Measurements from ENCODE around the gene WDR27.
"Not testable (repeated sequence)": the region's sequence is repeated elsewhere in the genome, so short reads cannot be mapped to it uniquely, and the experiment has no call there.

WDR27 gene

DNA sequence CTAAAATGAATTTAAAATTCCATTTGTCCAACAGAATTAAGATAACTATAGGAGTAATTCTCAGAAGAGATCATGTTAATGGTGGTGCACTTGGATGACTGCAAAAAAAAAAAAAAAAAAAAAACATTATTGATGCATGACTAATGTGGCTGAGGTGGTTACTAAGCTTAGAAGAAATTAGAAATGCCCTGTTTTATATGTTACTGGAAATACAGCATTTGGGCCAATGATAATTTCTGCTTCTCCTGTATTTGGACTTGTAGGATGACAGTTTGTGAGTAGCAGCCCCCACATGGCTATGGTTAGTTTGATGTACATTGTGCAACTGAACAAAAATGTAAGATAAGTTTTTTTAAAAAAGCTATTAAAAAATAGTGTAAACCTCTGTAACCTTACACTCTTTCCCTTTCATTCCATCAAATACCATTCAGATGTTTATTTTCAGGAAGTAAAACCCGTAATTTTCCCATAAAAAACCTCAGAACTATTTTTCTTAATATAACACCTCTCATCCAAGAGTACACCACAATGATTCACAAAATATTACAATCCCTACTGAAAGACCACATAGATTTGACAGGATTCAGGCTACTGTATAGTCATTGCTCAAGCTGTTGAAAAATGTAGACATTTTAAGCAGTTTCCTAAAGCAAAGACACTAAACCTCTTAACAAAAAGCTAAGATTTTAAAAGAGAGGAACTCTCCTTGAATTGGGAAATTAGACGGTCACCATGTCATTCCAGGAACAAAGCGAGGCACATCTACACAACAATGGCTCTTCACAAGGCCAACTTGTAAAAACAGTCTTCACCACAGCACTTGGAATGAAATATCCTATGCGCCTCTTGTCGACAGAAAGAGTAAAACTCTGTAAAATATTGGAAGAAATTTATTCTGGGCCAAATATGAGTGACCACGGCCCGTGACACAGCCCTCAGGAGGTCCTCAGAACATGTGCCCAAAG is 83.0 kb downstream of the WDR27 start:
- in situ Hi-C loops (cut with MboI; ENCODE audit: low sequenced_read_pairs) = no loop called here

DNA sequence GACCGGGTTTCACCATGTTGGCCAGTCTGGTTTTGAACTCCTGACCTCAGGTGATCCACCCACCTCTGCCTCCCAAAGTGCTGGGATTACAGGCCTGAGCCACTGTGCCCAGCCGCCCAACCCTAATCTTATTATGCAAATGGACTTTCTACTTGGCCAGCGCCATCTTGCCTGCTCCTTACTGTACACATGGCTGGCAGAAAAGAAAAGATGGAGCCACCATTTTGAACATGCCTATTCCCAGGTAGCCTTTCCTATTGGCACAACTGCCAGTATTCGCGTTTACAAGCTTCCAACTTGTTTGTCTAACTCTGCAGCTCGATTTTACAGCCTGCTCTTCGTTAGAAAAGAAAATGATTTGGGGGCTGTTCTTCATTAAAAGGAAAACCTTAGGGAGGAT is 84.3 kb downstream of the WDR27 start:
- in situ Hi-C loops (cut with MboI; ENCODE audit: low sequenced_read_pairs) = no loop called here

DNA sequence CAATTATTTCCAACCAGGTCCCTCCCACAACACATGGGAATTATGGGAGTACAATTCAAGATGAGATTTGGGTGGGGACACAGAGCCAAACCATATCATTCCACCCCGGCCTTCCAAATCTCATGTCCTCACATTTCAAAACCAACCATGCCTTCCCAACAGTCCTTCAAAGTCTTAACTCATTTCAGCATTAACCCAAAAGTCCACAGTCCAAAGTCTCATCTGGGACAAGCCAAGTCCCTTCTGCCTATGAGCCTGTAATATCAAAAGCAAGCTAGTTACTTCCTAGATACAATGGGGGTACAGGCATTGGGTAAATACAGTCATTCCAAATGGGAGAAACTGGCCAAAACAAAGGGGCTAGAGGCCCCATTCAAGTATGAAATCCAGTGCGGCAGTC is 93.2 kb downstream of the WDR27 start:
- in situ Hi-C loops (cut with MboI; ENCODE audit: low sequenced_read_pairs) = not testable (repeated sequence)

DNA sequence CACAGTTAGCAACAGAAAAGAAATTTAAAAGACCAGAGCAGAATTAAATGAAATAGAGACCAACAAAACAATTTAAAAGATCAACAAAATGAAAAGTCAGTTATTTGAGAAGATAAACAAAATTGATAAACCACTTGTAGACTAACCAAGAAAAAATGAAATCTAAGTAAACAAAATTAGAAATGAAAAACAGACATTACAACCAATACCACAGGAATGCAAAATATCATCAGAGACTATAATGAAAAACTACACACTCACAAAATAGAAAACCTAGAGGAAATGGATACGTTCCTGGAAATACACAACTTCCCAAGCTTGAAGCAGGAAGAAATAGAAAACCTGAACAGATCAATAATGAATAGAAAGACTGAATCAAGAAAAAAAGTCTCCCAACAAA is 97.8 kb downstream of the WDR27 start:
- in situ Hi-C loops (cut with MboI; ENCODE audit: low sequenced_read_pairs) = no loop called here

DNA sequence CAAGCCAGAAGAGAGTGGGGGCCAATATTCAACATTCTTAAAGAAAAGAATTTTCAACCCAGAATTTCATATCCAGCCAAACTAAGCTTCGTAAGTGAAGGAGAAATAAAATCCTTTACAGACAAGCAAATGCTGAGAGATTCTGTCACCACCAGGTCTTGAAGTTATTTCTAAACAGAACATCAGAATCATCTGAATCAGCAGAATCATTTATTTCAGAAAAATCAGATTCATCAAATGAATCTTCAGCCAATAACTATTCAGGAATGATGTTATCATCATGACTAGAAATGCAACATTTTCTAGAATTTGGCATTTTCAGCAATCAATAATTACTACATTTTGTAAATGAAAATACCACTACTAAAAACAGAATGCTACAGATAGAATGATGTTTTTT is 100.7 kb downstream of the WDR27 start:
- in situ Hi-C loops (cut with MboI; ENCODE audit: low sequenced_read_pairs) = not testable (repeated sequence)

DNA sequence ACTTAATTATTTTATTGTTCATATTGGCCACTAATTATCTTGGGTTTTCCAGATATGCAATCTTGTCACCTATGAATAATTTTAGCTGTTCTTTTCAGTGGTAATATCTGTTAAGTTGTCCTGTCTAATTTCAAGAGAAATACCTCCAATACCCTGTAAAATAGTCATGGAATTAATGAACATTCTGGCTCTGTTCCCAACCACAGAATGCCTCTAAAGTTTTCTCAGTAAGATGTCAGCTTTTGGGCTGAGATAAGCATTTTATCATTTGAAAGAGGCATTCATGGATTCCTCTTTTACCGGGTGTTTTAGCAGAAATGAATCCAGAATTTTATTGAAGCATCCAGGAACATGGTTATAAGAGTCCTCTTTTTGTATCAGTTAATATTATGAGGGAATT is 109.3 kb downstream of the WDR27 start:
- in situ Hi-C loops (cut with MboI; ENCODE audit: low sequenced_read_pairs) = no loop called here

DNA sequence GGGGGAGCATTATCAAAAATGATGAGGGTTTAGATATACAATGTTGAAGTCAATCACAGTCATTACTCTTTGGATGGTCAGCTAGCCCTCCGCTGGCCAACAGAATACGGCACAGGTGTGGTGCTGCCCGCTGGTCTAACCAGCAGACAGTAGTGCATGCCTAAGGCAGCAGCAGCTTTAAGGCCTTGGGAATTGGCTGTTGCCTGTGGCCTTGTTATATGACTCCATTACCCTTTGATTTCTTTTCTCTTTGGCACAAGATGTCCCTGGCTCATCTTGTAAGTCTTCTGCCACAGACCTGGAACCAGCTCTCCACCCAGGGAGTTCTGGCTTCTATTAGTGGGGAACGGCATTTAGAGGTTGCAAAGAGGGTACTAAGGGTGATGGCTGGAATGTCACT is 110.2 kb downstream of the WDR27 start:
- in situ Hi-C loops (cut with MboI; ENCODE audit: low sequenced_read_pairs) = no loop called here

DNA sequence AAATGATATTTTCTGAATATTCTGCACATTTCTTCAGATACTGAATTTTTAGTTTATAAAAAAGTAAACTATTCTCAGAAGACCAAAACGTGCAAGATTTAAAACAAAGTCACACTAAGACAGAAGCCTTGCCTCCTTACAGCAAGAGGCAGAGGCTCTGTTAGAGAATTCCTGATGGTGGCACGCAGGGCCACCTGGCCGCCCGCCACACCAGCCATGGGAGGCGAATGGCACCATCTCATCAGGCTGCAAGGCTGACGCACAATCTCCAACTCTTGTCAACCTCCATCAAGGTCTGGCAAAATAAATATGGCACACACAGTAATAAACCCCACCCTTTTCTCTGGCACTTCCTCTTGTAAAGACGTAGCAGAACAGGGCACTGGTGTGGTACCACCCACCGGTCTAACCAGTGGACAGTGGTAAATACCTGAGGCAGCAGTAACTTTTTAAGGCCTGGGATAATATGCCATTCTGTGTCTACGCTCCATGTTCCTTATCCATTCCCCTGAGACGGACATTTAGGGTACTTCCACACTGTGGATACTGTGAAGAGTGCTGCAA is 111.4 kb downstream of the WDR27 start:
- in situ Hi-C loops (cut with MboI; ENCODE audit: low sequenced_read_pairs) = no loop called here

DNA sequence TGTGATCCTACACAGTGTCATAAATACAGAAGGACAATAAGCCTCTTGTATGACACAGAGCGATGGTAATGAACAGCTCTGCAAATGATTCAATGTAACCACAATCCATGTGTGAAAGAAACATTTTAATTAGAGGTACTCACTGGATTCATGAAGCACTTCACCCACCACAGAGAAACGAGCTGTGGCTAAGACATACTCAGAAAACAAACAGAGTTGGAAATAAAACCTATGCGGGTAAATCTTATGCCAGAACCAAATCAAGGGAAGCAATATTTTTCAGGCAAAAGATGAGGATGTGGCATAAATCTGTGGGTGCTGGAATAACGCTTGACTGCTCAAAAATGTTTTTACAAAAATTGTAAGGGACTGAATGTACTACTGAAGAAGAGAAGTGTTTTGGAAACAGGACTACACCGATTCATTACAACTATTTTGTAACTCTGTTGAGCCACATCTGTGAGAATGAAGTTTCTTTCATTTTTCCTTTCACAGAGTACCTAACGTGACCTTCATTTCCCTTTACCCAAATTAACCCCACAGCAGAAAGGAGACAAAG is 112.1 kb downstream of the WDR27 start:
- in situ Hi-C loops (cut with MboI; ENCODE audit: low sequenced_read_pairs) = no loop called here

DNA sequence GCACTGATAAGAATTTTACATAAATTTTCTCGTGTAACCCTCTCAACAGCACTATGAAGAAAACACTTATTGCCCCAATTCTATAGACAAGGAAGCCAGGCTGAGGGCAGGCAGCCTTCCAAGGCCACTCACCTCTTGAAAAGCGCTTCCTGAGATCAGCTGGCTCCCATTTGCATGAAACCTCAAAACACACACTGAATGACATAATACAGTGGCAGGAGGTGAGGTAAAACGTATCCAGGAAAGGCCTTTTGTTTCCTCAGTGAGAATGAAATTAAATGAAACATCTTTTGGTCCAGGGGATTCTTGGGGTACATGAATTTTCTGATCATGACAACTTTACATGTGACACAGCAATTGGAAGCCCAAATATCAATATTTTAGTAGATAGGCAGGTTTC is 112.5 kb downstream of the WDR27 start:
- in situ Hi-C loops (cut with MboI; ENCODE audit: low sequenced_read_pairs) = no loop called here

DNA sequence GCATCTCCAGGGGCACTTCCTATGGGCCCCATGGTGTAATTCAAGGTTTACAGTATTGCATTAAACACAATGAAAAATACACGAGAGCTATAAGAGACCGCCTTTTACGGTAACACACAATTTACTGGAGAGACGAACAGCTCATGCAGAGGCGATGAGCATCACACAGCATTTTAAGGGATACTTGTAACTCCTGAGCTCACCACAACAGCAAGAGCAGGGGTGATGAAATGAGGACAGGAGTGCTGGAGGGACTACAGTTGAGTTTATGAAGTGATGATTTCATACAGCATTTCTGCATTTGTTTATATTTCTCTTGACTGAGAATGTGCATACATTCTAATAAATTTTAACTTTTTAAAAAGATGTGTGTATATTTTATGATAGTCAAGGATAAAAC is 113.9 kb downstream of the WDR27 start:
- in situ Hi-C loops (cut with MboI; ENCODE audit: low sequenced_read_pairs) = no loop called here

DNA sequence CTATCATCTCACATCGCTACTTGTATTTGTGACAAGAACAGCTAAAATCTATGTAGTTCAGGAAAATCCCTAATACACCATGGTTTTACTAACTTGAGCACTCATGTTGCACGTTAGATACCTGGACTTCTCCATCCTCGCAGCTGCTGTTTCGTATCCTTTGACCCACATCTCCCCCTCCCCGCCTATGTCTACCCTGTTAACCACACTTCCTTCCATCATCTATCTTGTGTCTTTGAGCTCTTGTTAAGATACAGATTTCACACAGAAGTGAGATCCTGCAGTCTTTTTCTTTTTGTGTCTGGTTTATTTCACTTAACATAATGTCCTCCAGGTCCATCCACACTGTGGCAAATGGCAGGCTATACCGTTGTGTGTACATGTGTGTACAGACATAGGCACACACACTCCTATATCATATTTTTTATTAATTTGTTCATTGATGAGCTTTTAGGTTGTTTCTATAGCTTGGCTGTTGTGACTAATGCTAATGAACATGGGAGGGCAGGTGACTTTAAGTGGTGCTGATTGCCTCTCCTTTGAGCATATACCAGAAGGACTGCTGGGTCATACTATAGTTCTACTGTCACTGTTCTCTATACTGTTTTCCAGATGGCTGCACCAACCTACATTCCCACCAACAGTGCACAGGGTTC is 117.8 kb downstream of the WDR27 start:
- in situ Hi-C loops (cut with MboI; ENCODE audit: low sequenced_read_pairs) = no loop called here

DNA sequence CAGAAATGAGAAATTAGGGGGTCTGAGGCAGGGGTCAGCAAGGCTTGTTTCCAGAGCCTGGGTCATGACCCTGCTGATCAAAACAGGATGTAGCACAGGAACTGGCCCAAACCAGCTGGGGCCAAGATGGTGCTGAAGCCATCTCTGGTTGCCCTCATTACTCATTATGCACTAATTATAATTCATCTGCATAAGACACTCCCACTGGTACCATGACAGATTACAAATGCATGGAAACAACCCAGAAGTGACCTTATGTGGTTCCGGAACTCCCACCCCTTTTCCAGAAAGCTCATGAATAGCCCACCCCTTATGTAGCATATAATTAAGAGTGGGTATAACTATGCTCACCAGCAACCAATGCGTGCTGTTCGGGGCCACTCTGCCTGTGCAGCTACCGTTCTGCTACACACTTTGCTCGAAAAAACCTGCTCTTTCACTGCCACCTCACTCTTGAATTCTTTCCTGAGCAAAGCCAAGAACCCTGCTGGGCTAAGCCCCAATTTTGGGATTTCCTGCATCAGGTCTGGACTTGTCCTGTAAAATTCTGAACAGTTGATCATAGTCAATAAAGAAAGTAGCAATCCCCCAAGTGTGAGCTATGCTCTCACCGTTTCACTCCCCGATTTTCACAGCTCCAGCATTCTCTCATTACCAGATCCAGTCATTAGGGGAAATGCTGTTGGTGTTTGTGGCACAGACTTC is 122.3 kb downstream of the WDR27 start:
- in situ Hi-C loops (cut with MboI; ENCODE audit: low sequenced_read_pairs) = no loop called here

DNA sequence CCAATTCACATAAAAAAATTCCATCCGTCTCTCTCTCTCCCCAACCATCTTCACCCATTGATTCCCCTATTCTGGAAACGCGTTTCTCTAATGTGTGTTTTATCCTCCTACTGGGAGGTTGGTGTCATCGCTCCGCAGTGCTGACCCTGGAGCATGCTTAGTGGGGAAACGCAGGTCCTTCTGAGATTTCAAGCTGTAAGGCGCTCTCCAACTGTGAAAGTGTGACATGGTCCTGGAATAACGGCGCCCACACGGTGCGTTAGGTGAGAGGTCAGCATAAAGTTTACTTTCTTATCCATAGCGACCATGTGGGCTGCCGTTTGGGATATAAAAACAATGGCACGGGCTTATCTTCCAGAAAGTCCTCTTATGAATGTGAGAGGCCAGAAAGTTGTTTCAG is 123.9 kb downstream of the WDR27 start:
- in situ Hi-C loops (cut with MboI; ENCODE audit: low sequenced_read_pairs) = no loop called here

DNA sequence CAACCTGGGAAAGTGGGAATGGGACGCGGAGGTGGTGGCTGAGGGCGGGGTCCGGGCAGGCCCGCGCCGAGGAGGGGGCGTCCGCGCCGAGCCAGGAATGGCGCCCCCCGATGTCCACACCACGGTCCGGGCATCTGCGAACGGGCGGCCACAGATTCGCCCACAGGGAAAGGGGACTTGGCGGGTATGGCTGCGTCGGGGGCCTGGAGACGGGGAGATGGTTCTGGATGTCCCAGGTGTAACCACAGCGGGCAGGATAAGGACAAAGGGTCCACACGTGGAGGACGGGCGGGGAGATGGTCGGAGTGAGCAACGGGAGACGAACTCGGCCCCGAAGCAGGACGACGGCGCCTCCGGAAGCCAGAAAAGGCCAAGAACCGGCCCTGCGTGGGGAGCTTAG is 124.6 kb downstream of the WDR27 start:
- in situ Hi-C loops (cut with MboI; ENCODE audit: low sequenced_read_pairs) = no loop called here

DNA sequence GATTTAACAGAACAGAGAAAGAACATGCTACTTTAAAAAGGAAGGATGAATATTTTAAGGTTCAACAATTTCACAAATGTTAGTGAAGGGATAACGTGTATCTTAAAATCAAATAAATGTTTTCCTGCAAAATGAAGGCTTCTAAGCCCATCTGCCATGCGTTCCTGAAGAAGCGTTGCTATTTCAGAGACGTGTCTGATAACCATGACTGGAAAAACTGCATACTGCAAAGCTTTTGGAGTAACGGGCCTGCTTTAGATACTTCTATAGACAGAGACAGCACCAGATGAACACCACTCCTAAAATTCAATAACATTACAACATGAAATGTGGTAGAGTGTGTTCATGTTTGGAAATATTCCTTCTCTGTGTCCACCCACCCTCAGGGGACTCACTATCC is 126.0 kb downstream of the WDR27 start:
- in situ Hi-C loops (cut with MboI; ENCODE audit: low sequenced_read_pairs) = no loop called here

DNA sequence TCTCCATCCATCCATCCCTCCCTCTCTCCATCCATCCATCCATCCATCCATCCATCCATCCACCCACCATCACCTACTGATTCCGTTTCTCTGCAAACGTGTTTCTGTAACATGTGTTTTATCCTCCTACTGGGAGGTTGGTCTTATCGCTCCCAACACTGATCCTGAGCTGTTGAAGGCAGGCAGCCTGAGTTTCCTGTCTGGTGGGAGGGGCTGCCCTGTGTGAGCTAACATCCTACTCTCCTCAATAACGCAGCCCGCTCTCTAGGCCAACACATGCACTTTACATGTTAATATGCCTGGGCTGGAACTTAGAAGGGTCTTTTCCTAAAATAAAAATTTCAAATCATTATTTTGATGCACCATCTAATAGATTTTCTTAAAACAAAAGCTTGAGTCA is 126.5 kb downstream of the WDR27 start:
- in situ Hi-C loops (cut with MboI; ENCODE audit: low sequenced_read_pairs) = no loop called here

DNA sequence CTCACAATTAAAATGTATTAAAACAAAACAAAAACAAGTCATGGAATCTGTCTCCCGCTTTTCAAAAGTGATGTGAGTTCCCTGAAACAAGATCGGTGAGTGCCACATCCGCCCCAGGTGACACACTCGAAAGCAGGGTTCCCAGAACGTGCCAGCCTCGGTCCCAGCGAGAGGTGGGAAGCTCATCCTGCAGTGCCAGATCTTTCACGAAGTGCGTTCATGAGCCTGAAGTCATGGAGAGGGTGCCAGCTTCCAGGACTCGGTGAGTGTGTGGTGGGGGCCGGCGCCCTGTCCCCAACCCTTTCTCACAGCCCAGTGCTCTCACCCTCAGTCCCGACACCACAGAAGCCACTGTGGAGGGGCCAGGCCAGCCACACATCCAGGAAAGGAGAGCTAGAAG is 127.4 kb downstream of the WDR27 start:
- in situ Hi-C loops (cut with MboI; ENCODE audit: low sequenced_read_pairs) = no loop called here

DNA sequence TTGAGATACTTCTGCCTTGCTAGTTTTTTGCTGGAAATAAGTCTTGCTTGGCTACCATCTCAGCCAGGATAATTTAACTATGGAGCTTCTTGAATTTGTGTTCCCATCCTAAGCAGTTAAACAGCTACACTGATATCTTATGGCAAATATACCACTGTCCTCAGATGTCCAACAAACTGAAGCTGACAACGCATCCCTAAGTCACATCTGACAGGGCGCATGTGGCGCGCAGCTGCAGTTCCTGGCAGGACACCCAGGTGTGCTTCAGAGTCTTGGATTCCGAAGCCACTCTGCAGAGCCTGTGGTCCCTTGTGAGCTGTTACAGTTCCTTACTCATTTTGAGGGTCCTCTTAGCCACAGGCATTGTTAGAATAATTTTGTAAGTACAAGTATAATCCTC is 127.9 kb downstream of the WDR27 start:
- in situ Hi-C loops (cut with MboI; ENCODE audit: low sequenced_read_pairs) = no loop called here

DNA sequence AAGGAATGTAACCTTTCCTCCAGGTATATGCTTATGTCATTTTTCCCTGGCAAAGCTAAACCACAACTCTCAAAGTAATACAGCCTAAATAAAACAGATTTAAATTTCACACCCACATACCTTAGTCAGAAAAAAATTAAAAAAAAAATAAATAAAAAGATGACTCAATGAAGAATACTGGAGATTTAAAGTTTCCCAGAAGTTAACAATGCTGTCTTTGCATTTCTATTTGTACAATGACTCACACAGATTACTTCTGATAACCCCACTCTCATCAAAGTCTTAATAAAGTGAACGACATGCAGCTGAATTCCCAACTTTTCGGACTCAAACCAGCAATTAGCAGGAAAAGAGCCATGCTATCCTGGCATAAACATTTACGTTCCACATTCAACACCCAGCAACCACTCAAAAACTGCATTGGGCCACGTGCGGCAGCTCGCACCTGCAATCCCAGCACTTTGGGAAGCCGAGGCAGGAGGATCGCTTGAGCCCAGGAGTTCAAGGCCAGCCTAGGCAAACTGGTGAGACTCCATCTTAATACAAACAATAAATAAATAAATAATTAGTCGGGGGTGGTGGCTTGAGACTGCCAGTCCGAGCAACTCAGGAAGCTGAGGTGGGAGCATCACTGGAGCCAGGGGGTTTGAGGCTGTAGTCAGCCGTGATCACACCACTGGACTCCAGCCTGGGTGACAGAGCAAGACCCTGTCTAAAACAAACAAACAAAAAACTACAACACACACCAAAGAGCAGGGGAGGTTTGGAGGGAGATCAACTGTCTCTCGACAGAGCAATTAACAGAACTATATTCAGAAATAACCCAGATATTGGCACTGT is 130.5 kb downstream of the WDR27 start:
- in situ Hi-C loops (cut with MboI; ENCODE audit: low sequenced_read_pairs) = no loop called here
